Activated naive CD8-positive, alpha-beta T cell treated with anti-CD3 and anti-CD28 coated beads, Interleukin-2, amount 10 ng/mL, durations not matched to agents 7 days and 5 days (primary cell): Measurements from ENCODE around the gene ATP10A. TPM values are rescaled to one million over a fixed set of nuclear protein-coding genes. Genes with fewer than 3 reads are reported as not detected.

Source experiments
- ATAC-seq: fragments of 150-1000 bp; cut with Tn5 transposase; one replicate; pipeline ENCODE4 v1.10.0; 2021; ENCODE audit warnings: low read depth, moderate library complexity
- POLR2A ChIA-PET: fragments of 350-600 bp; sonication (Branson Sonifier 250); formaldehyde crosslinking; loops from one replicate; lab custom pipeline; 2021; ENCODE audit warnings: antibody characterized with exemption; lab: Charles Lee
- DNase-seq: peaks from one replicate; pipeline ENCODE4 v3.0.0; 2021
- H3K27ac Mint-ChIP-seq: one replicate; pipeline ENCODE4 v1.8.0; 2022; ENCODE audit warnings: mild to moderate bottlenecking, mixed read lengths
- H3K27me3 Mint-ChIP-seq: one replicate; pipeline ENCODE4 v1.8.0; 2022; ENCODE audit warnings: mild to moderate bottlenecking, moderate library complexity, mixed read lengths
- H3K36me3 Mint-ChIP-seq: one replicate; pipeline ENCODE4 v1.8.0; 2021; ENCODE audit warnings: mild to moderate bottlenecking, mixed read lengths
- H3K4me1 Mint-ChIP-seq: one replicate; pipeline ENCODE4 v1.8.0; 2021; ENCODE audit warnings: mixed read lengths
- H3K4me3 Mint-ChIP-seq: one replicate; pipeline ENCODE4 v1.8.0; 2022; ENCODE audit warnings: mild to moderate bottlenecking, moderate library complexity, mixed read lengths
- H3K9me3 Mint-ChIP-seq: one replicate; pipeline ENCODE4 v1.8.0; 2021; ENCODE audit warnings: mixed read lengths
- total RNA-seq, 2 experiments: library from RNA; stranded (reverse); gene quantifications; one replicate each; pipeline ENCODE4 v1.2.3, GENCODE V29; 2021

The ATP10A gene
- total RNA-seq, 2 experiments from 2014 or later: 57.9 to 60.3 TPM

DNA sequence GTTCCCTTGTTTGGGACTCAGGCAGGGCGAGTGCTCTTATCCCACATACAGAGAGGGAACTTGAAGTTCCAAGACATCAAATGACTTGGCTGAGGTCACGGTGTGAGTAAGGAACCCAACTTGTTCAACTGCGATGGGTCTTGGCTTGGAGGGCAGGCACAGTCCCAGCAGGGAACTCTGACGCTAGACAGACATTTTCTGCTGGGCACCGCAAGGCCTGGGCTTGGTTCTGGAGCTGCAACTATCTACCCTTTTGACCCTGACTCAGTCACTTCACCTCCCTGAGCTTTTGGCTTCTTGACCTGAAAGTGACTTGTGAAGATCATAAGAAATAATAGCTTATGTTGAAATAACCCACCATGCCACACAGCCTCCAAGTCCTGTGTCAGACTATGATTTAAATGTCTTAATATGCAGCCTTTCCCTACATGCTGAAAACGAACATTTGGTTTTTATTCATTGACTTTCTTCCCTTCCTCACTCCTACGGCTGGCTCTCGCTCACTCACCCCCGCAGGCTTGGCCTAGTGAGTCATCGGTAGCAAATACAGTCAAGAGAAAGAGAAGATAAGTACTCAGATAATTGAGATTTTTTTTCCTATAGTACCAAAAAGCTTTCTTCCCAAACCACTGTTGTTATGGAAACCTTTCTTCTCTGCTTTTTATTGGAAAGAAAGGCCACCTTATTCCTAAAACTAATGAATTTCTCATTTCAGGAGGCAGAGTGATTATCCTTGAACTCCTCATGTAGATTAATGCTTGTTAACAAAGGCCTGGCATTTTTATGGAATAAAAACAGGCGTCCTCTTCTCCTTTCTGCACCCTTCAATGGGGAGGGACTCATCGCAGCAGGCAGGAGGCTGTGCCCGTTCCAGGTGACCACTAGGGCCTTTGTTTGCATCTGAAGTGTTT, 178.4 kb downstream of the ATP10A start:
- Mint-ChIP-seq H3K4me3 (no peak overlapping the region), H3K9me3 (no peaks in the 10 kb centered on the region), H3K36me3 (peaks cover 47% of the 10 kb centered on the region), H3K27ac (no peak overlapping the region), H3K27me3 (no peaks in the 10 kb centered on the region), H3K4me1 (no peaks in the 10 kb centered on the region)
- POLR2A ChIA-PET: no interaction called here
- DNase-seq (no peak), ATAC-seq (no peak)

DNA sequence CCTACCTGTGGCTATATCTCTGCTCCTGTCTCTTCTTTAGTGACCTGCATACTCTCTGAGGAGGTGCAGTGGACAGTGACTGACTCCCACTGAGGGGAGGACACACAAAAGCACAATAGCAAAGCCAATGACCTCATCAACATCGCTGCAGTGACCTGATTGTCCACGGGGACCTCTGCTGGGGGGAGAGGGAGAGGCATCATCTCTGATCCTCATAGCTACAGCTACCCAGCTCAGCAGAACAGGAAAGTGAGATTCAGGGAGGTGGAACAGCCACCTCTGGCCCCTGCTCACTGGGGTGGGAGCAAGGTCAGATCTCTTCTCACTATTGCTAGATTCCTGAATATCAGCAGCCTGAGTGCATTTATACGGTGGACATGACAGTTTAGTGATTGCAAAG, 179.2 kb downstream of the ATP10A start:
- Mint-ChIP-seq H3K36me3 (peaks cover 42% of the 10 kb centered on the region), H3K9me3 (no peaks in the 10 kb centered on the region), H3K4me1 (no peaks in the 10 kb centered on the region), H3K27me3 (no peaks in the 10 kb centered on the region), H3K27ac (no peak overlapping the region), H3K4me3 (no peak overlapping the region)
- no peak for ATAC-seq
- DNase-seq: no peak
- POLR2A ChIA-PET: no interaction called here

DNA sequence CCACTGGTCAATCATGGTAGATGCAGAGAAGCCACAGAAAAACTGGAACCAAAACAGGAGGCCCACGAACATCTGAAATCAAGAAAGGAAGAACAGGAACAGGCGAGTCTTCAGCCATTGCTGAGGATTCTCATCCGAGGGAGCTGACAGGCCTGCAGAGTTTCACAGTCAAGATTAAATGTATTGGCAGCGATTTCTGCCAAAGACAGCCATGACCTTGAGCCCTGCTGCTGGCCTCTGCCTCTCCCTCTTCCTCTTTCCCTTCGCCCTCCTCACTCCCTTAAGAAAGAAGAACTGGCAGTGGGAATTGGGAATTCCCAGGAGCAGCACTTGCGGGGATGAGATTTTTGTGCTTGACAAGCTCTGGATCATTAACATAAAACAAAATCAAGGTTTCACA, 179.7 kb downstream of the ATP10A start:
- H3K9me3 Mint-ChIP-seq: no peaks in the 10 kb centered on the region
- H3K36me3 Mint-ChIP-seq: peaks cover 45% of the 10 kb centered on the region
- POLR2A ChIA-PET: no interaction called here
- DNase-seq: no peak
- H3K27me3 Mint-ChIP-seq: no peaks in the 10 kb centered on the region
- no peaks in the 10 kb centered on the region for H3K4me1 Mint-ChIP-seq
- no peak overlapping the region for H3K27ac Mint-ChIP-seq
- H3K4me3 Mint-ChIP-seq: no peak overlapping the region
- ATAC-seq: no peak

DNA sequence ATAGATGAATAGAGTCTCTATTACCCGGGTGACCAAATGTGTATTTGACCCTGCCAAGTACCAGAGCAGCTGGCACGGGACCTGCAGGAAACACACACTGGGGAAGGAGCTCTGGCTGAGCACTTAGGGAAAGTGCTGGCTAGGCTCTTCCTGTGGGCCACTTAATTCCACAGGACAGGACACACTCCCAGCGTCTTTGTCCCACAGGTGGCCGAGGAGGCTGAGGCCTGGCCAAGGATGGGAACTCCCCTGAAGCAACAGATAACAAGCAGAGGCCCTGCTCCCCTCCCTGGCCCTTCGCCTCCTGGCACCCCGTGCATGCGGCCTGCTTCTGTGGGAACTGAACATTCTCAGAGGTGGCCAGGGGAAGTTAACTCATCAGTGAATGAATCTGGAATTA, 180.8 kb downstream of the ATP10A start:
- Mint-ChIP-seq H3K27me3 (no peaks in the 10 kb centered on the region), H3K4me1 (no peaks in the 10 kb centered on the region), H3K27ac (no peak overlapping the region), H3K36me3 (peaks cover 40% of the 10 kb centered on the region), H3K4me3 (no peak overlapping the region), H3K9me3 (no peaks in the 10 kb centered on the region)
- DNase-seq (no peak), ATAC-seq (no peak)
- POLR2A ChIA-PET: no interaction called here

DNA sequence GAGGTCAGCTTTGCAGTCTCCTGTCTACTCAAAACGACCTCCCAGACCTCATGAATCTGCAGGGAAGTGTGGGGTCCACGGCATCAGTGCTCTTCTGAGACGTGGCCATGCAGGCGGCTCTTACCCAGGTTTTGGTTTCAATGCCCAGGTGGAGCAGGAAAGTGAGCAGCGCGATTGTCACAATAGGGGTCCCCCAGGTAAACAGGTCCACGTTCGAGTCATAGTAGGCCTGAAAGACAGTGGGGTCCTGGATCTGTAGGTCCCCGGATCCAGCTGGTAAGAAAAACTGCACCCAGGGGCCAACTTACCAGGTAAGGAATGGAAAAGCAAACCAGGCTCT, 182.5 kb downstream of the ATP10A start:
- Mint-ChIP-seq H3K36me3 (peaks cover 41% of the 10 kb centered on the region), H3K9me3 (no peaks in the 10 kb centered on the region), H3K4me3 (no peak overlapping the region), H3K4me1 (no peaks in the 10 kb centered on the region), H3K27me3 (no peaks in the 10 kb centered on the region), H3K27ac (no peak overlapping the region)
- POLR2A ChIA-PET: no interaction called here
- DNase-seq (no peak), ATAC-seq (no peak)

DNA sequence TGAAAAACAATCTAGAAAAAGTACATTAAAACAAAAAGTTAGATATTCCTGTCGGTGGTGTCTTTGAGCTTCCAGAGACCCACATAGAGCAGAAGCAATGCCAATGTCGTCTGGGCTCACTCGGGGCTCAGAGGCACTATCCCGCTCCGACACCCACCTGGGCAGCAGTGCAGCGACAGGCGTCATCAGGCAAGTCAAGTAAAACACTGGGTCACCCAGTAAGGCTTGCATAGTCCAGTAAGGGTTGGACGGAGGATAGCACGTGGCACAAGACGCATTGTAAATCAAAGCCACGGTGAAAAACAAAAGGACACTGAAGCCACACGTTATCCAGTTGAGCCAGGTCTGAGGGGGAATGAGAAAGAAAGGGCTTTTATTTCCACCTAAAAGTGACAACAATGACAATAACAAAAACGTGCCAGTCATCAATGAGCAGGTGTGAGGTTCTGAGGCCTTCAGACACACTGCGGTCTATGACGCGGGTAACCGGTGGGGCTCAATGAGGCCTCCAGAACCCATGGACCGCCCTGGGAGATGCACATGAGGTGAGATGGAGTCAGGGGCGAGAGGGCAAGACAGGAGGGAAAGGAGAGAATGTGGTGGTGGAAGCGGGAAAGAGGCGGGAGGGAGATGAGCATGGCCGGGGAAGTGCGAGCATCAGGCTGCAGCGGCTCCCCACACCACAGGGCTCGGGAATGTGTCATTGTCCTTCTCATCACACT, 183.0 kb downstream of the ATP10A start:
- ATAC-seq (no peak), DNase-seq (no peak)
- no peak overlapping the region for H3K27ac Mint-ChIP-seq
- H3K4me3 Mint-ChIP-seq: no peak overlapping the region
- H3K9me3 Mint-ChIP-seq: no peaks in the 10 kb centered on the region
- H3K4me1 Mint-ChIP-seq: no peaks in the 10 kb centered on the region
- POLR2A ChIA-PET: no interaction called here
- H3K36me3 Mint-ChIP-seq: peaks cover 39% of the 10 kb centered on the region
- no peaks in the 10 kb centered on the region for H3K27me3 Mint-ChIP-seq

DNA sequence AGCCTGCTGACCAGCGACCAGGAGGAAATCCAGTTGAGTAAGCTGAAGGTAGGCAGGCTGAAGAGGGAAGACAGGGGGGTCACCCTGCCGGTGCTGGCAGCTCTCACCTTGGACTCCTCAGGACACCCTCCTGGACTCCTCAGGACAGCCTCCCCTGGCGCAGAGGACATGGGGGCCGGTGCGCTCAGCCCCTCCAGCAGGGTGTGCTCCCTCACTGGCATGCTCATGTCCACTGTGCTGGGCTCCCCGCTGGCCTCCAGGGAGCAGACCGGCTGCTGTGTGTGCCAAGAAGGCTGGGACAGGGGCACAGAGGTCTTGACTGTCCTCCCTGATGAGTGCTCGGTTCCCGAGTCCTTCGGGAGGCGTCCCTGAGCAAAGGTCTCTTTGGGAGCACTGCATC, 183.6 kb downstream of the ATP10A start:
- Mint-ChIP-seq H3K36me3 (peaks cover 34% of the 10 kb centered on the region), H3K9me3 (no peaks in the 10 kb centered on the region), H3K27me3 (no peaks in the 10 kb centered on the region), H3K4me3 (no peak overlapping the region), H3K4me1 (no peaks in the 10 kb centered on the region), H3K27ac (no peak overlapping the region)
- POLR2A ChIA-PET: no interaction called here
- ATAC-seq (no peak), DNase-seq (no peak)

DNA sequence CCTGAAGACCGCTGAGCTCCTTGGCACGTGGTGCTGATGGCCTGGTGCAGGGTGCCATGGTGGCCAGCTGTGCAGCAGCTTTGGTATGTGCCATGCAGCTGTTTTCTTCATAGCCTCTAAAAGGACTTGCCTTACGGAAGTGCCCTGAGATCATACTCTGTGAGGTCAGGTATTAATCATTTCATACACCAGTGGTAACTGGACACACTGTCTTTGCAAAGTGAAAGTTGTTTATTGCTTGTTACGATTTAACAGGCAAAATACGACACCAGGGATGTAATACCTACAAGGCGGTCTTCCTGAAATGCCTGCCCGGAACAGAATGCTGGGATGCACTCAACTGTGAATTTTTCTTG, 184.6 kb downstream of the ATP10A start:
- H3K27me3 Mint-ChIP-seq: no peaks in the 10 kb centered on the region
- no peak overlapping the region for H3K4me3 Mint-ChIP-seq
- no peak overlapping the region for H3K27ac Mint-ChIP-seq
- POLR2A ChIA-PET: no interaction called here
- DNase-seq (no peak), ATAC-seq (no peak)
- no peaks in the 10 kb centered on the region for H3K4me1 Mint-ChIP-seq
- H3K9me3 Mint-ChIP-seq: no peaks in the 10 kb centered on the region
- H3K36me3 Mint-ChIP-seq: peaks cover 24% of the 10 kb centered on the region

DNA sequence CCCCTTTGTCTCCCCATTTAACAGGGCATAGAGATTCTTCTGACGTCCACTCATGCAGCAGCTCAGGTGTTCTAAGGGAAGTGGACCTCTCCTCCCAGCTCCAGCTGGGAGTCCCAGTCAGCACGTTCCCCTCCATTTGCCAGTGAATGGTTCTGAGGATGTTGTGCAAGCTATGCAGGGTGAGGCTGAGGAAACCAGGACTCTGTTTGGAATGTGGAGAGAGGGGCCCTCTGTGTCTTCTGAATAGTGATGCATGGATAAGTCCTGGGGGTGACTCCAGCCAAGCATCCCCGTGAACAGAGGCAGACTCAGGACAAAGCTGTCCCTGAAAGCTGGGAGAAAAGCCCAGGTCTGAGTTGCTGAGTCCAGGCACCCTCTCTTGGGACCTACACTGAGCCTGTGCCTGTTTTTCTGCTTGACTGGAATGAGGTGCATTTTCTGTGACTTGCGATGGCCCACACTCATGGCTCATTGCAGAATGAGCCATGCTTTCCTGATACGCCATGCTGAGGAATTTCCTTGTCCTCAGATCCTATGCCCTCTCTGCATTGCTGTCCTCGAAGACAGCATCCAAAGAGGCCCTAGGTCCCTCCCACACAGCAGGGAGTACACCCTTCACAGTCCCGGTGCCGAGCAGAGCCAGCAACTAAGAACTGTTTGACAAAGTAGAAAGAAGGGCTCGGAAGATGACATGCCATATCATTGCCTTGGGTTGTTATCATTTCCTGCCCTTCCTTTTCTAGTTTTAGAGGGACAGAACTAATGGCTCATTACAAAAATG, 185.2 kb downstream of the ATP10A start:
- Mint-ChIP-seq H3K4me1 (no peaks in the 10 kb centered on the region), H3K27ac (no peak overlapping the region), H3K27me3 (no peaks in the 10 kb centered on the region), H3K36me3 (peaks cover 21% of the 10 kb centered on the region), H3K9me3 (no peaks in the 10 kb centered on the region), H3K4me3 (no peak overlapping the region)
- DNase-seq: no peak
- no peak for ATAC-seq
- POLR2A ChIA-PET: no interaction called here

DNA sequence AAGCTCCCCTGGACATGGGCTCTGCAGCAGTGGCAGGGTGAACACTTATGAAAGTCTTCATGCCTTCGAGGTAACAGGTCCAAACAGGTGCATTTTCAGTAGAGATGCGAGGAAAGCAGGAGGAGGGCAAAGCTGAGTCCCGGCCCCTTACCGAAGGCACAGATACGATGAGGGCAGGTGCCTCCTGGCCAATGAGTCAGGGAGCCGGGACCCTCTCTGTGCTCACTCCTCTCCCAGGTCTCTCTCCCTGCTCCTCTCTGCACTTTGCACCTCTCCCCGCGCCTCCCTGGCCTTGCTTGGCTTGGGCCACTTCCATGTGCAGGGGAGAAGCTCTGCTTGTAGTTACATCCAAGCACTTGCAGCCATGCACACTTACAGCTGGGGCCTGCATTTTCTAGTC, 187.1 kb downstream of the ATP10A start:
- DNase-seq (no peak), ATAC-seq (no peak)
- Mint-ChIP-seq H3K4me3 (no peak overlapping the region), H3K36me3 (peaks cover 18% of the 10 kb centered on the region), H3K27ac (peak overlapping the region; percentile 38), H3K4me1 (peaks cover 3% of the 10 kb centered on the region), H3K27me3 (peaks cover 5% of the 10 kb centered on the region), H3K9me3 (no peaks in the 10 kb centered on the region)
- POLR2A ChIA-PET: no interaction called here

DNA sequence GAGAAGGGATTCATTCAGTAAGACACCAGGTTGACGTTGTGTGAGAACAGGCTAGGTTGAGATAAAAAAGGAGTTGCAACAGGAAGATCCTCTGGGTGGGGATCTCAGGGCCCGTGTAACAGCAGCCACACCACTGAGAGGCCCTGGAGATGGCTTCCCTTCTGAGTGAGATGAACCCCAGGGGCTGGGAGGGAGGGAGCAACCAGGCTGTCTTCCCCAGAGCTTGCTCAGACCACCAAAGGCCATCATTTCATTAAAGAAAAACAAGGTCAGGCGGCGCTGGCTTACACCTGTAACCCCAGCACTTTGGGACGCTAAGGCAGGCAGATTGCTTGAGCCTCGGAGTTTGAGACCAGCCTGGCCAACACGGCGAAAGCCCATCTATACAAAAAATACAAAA, 187.7 kb downstream of the ATP10A start:
- DNase-seq: no peak
- Mint-ChIP-seq H3K4me3 (no peak overlapping the region), H3K9me3 (no peaks in the 10 kb centered on the region), H3K27me3 (peaks cover 12% of the 10 kb centered on the region), H3K27ac (no peak overlapping the region), H3K36me3 (peaks cover 16% of the 10 kb centered on the region), H3K4me1 (peaks cover 3% of the 10 kb centered on the region)
- POLR2A ChIA-PET: no interaction called here
- no peak for ATAC-seq

DNA sequence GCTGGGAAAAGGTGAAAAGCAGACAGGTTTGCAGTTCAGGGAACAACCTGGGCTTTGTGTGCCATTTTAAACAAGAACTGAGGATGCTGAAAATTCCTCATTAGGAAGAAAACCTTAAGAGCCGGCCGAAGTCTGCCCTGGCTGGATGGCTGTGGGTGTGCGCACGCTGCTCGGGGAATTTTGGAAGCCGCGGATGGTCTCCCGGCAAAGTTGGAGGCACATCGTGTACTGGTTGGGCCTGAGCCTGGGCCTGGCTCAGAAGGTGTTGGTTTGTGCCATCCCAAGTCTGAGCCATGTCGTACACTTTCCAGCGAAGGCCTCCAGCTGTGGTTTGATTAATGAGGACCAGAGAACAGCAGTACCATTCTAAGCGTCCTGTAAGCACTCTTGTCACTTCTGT, 188.2 kb downstream of the ATP10A start:
- no peak overlapping the region for H3K27ac Mint-ChIP-seq
- peaks cover 11% of the 10 kb centered on the region for H3K36me3 Mint-ChIP-seq
- peaks cover 3% of the 10 kb centered on the region for H3K4me1 Mint-ChIP-seq
- no peaks in the 10 kb centered on the region for H3K9me3 Mint-ChIP-seq
- peaks cover 15% of the 10 kb centered on the region for H3K27me3 Mint-ChIP-seq
- DNase-seq (no peak), ATAC-seq (no peak)
- H3K4me3 Mint-ChIP-seq: no peak overlapping the region
- POLR2A ChIA-PET: no interaction called here

DNA sequence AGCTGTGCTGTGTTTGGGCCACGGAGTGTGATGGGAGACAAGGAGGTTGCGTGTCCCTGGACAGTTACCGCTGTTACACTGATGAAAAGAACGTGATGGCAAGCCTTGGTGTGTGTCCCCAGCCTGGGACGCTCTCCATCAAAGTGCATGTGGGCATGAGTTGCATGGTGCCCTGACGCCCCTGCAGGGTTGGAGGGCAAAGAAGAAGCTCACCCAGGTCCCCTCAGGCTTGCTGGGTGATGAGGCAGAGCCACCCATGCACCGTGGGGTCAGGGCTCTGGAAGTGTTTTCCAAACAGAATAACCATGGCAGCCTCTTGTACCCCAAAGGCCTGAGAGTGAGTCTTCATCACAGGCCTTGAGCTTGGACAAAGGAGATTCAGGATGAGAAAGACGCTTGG, 189.2 kb downstream of the ATP10A start:
- H3K27ac Mint-ChIP-seq: no peak overlapping the region
- ATAC-seq: no peak
- POLR2A ChIA-PET: no interaction called here
- peaks cover 10% of the 10 kb centered on the region for H3K36me3 Mint-ChIP-seq
- no peaks in the 10 kb centered on the region for H3K9me3 Mint-ChIP-seq
- H3K4me3 Mint-ChIP-seq: no peak overlapping the region
- DNase-seq: no peak
- H3K27me3 Mint-ChIP-seq: peaks cover 20% of the 10 kb centered on the region
- H3K4me1 Mint-ChIP-seq: peaks cover 3% of the 10 kb centered on the region
